Hypothalamus (tissue), 51 donors: ENCODE results near the gene CIT.
"Not testable (repeated sequence)": the region's sequence is repeated elsewhere in the genome, so short reads cannot be mapped to it uniquely, and the experiment has no call there.

Experiments
- DNase-seq, 51 donors: peaks; one replicate each; lab custom pipeline; 2025; lab: John Stamatoyannopoulos, UW

Gene CIT, protein sequence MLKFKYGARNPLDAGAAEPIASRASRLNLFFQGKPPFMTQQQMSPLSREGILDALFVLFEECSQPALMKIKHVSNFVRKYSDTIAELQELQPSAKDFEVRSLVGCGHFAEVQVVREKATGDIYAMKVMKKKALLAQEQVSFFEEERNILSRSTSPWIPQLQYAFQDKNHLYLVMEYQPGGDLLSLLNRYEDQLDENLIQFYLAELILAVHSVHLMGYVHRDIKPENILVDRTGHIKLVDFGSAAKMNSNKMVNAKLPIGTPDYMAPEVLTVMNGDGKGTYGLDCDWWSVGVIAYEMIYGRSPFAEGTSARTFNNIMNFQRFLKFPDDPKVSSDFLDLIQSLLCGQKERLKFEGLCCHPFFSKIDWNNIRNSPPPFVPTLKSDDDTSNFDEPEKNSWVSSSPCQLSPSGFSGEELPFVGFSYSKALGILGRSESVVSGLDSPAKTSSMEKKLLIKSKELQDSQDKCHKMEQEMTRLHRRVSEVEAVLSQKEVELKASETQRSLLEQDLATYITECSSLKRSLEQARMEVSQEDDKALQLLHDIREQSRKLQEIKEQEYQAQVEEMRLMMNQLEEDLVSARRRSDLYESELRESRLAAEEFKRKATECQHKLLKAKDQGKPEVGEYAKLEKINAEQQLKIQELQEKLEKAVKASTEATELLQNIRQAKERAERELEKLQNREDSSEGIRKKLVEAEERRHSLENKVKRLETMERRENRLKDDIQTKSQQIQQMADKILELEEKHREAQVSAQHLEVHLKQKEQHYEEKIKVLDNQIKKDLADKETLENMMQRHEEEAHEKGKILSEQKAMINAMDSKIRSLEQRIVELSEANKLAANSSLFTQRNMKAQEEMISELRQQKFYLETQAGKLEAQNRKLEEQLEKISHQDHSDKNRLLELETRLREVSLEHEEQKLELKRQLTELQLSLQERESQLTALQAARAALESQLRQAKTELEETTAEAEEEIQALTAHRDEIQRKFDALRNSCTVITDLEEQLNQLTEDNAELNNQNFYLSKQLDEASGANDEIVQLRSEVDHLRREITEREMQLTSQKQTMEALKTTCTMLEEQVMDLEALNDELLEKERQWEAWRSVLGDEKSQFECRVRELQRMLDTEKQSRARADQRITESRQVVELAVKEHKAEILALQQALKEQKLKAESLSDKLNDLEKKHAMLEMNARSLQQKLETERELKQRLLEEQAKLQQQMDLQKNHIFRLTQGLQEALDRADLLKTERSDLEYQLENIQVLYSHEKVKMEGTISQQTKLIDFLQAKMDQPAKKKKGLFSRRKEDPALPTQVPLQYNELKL (N-terminal part only)

DNA sequence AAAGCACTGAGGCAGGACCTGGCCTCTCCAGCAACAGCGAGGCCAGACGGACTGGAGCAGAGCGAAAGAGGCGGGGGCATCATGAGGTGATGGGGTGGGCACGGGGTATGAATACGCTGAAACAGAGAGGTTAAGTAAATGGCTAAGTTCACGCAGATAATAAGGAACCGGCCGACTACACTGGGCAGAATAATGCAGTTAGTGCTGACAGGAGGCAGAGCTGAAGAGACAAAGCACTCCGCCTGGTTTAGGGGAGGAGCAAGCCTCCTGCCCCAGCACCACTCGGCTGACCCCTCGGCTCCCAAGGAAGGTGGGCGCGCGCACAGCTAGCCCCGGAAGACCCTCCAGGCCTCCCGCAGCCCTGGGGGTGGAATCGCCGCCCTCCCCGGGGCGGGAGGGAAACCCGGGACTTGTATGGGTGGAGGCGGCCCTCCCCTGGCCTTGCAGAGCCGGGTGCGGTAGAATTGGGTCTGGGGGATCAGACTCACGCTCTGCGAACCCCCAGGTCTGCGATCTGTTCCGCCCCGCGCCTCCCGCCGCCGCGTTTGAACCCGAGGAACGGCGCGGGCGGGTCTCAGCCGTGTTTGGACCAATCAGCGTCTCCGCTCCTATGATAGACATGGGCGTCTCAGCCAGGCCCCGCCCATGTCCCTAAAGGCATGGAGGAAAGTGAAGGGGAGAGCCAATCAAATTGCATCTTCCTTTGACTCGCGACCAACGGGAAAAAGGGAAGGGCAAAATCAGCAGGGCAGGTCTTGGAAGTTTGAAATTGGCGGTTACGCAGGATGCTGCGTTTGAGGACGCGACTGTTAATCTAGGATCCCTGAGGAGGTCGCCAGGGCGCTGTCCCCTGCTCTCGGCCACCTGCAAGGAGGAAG is at the start of gene CIT:
CIT (minus strand) TSS at position 560 of the 878 bp plus-strand sequence. CDS start 1,152 bp downstream, outside the sequence.
- peak in 50 of 51 donors; percentile 2 to 86 (median 71) for DNase-seq

DNA sequence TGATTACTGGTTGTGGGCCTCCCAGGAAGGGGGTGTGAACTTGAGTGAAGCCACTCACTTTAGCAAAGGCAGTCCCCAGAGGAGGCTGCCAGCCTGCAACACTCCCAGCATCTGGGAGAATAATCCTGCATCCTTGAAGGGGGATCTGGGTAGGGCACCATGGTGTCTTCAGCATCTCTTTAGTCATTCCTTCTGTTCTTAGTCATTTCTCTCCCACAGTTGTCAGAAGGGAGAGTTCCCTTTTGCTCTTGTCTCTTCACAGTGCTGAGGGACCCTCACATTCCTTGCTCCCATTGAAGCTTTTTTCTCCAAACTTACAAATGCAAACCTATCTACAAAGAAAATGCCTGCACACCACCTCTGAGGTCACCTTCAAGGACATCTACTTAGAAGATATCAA is 48.1 kb upstream of the CIT start:
- no peak for DNase-seq

DNA sequence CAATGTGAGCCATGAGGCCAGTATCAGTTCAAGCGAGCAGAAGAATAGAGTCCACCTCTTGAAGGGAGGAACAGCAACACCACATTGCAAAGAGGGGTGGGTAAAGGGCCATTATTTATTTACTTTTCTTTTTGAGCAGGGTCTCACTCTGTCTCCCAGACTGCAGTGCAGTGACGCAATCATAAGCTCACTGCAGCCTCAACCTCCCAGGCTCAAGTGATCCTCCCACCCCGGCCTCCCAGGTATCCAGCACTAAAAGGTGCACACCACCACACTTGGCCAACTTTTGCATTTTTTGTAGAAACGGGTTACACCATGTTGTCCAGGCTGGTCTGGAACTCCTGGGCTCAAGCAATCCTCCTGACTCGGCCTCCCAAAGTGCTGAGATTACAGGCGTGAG is 42.9 kb upstream of the CIT start:
- no peak for DNase-seq

DNA sequence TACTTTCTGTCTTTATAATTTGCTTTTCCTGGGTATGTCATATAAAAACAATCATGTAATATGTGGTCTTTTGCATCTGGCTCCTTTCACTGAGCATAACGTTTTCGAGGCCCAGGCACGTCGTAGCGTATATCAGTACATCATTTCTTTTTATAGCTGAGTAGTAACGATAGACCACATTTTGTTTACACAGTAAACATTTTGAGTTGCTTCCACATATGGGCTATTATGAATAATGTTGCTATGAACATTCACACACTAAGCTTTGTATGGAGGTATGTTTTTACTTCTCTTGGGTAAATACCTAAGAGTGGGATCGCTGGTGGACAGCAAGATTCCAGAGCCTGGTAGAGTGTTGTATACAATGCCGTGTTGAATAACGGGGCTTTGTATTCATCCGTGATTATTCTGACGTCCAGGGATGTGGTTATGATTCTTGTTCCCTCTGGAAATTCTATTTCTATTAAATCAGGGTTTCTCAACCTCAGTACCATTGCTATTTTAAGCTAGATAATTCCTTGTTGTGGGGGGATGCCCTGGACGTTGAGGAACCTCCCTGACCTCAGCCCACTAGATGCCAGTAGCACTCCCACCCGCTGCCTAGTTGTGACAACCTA is 38.9 kb upstream of the CIT start:
- no peak for DNase-seq

DNA sequence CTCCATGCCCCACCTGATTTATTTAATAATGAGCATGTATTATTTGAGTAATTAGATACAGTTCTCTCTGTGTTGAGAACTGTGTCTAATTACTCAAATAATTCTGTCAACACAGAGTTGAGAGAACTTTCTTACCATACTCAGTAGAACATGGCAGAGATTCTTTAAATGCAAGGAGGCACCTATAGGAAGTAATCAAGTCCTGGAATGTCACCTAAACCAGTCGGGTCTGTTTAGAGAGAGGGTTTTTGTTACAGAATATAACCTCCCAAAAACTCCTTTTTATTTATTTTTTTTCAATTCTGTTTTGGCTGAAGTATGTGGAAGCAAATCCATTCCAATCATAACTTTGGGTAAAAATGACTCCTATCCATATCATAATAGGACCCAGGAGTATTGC is 37.5 kb upstream of the CIT start:
- no peak for DNase-seq

DNA sequence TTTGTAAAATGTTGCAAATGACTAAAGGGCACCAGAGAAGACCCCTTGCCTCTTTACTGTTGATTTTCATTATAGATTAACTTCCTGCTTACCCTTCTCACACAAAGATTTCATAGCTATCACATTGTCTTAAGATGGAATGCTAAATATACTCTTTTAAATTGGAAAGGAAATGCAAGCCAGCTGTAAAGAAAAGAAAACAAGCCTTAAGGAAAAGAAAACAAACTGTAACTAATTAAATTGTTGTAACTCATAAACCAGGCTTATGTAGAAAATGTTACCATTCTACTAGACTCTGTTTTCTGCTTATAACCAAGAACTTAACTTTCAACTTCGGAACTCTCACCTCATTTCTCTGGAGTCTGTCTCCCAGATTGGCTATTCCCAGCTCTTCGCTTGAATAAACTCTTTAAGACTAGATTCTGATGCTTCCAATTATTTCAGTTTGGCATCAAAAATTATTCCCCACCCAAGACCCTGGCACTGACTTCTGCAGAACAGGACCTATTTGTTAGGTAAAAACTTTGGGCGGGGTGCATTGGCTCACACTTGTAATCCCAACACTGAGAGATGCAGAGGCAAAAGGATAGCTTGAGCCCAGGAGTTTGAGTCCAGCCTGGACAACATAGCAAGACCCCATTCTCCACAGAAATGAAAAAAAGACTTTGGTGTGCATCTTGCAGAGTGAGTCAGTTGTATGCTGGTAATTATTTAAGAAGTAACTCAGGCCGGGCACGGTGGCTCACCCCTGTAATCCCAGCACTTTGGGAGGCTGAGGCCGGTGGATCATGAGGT is 36.6 kb upstream of the CIT start:
- DNase-seq, result no peak

DNA sequence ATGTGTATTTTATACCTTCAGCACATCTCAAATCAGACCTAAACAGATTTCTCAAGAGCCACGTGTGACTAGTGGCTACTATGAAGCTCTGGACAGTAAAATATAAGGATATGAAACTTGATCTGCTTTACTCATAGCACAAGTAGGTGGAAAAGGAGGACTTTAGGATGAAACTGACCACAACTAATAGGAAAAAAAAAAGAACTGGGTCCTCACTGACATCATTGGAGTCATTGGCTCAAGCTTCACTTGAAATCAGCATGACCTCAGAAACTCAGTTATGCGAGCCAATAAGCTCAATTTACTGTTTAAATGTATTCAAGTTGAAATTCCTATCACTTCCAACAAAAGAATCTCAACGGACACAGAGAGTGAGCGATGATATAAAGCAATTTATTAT is 34.1 kb upstream of the CIT start:
- no peak for DNase-seq

DNA sequence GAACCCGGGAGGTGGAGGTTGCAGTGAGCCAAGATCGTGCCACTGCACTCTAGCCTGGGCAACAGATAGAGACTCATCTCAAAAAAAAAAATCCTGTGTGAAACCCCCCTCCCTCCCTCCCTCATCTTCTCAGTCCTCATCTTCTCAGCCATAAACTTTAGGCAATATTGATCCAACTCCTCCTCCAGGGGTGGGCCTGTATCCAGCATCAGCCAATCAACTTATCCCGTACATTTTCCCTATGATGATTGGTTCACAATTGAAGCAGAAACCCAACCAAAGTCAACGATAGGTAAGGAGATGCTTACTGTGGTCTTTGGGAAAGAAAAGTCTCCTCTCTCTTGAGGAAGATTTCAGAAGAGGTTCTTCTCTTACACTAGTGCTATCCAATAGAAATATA is 33.5 kb upstream of the CIT start:
- no peak for DNase-seq

DNA sequence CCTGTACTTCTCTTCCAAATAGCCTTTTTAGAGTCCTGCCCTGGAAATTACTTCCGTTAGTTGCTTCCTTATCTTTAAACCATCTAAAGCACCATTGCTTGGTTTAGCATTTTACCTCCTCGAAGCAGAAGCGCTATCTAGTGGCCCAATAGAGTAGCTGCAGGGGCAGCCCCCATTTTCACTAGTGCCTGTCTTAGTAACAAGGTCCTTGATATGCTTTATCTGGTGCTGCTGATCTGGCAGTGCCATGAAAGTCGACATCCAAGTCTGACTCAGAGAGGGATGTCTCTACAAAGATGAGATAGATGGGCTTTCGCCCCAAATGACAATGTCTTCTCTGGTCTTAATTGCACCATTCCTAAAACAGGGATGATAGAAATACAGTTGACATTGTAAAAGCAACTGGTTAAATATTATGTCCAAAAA is 25.0 kb upstream of the CIT start:
- DNase-seq, result peak in 40 of 51 donors; percentile 0 to 56 (median 9)

DNA sequence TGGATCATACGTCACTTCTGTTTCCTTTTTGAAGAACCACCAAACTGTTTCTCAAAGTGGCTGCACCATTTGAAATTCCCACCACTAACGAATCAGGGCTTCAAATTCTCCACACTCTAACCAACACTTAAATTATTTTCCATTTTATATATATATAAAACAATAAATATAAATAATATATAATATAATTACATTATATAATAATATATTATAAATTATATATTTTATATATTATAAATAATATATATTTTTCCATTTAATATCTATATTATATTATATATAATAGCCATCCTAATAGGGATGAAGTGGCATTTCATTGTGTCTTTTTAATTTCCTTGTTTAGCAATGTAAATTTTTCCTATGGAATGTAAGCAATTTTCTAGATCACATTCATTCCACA is 24.6 kb upstream of the CIT start:
- DNase-seq, result no peak

DNA sequence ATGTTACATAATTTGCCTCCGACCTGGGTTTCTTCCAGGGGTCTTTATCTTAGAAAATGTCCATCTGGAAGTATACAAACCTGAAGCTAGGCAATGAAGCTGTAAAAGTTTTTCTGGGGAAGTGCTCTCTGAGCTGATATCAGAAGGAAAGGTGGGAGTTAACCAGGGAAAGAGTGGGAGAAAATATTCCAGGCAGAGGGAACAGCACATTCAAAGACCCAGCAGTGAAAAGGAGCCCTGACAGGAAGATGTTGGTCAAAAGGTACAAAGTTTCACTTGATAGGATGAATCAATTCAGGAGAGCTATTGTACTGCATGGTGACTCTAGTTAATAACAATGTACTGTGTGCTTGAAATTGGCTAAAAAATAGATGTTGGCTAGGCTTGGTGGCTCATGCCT is 17.8 kb upstream of the CIT start:
- peak in 1 of 51 donors; percentile 1 for DNase-seq

DNA sequence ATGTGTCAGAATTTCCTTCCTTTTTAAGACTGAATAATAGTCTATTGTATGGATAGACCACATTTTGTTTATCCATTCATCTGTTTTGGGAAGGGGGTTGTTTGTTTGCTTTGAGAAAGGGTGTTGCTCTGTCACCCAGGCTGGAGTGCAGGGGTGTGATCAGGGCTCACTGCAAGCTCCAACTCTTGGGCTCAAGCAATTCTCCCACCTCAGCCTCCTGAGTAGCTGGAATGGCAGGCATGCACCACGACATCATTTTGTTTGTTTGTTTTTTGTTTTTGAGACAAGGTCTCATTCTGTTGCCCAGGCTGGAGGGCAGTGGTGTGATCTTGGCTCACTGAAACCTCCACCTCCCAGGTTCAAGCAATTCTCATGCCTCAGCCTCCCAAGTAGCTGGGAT is 15.5 kb upstream of the CIT start:
- not testable (repeated sequence) for DNase-seq

DNA sequence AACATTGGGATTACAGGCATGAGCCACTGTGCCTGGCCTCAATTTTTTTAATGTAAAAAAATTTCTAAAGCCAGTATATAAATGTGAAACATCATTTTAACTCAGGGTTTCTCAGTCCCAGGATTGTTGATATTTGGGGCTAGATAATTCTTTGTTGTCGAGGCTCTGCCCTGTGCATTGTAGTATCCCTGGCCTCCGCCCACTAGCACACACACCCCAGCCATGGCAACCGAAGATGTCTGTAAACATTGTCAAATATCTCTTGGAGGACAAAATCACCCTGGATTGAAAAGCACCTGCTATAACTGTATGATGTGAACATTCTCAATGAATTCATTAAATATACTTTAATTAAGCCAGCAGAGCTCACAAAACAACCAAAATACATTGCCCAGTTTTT is 8.4 kb upstream of the CIT start:
- DNase-seq, result no peak

DNA sequence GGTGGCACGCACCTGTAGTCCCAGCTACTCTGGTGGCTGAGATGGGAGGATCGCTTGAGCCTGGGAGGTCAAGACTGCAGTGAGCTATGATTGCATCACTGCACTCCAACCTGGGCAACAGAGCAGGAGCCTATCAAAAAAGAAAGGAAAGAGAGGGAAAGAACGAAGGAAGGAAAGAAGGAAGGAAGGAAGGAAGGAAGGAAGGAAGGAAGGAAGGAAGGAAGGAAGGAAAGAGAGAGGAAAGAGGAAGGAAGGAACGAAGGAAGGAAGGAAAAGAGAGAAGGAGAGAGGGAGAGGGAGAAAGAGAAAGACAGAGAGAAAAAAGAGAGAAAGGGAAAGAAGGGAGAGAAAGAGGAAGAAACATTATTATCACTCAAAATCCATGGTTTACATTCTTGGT is 6.7 kb upstream of the CIT start:
- DNase-seq, result not testable (repeated sequence)

DNA sequence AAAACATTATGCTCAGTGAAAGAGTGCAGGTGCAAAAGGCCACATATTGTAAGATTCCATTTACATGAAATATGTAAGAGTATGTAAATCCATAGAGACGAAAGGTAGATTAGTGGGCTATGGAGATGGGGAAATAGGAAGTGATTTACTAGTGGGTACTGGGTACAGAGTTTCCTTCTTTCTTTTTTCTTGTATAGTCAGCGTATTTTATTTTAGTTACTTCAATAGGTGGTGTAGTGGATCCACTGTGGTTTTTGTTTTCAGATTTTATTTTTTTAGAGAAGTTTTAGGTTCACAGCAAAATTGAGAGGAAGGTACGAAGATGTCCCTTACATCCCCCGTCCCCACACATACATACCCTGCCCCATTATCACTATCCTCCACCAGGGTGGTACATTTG is 6.1 kb upstream of the CIT start:
- no peak for DNase-seq

DNA sequence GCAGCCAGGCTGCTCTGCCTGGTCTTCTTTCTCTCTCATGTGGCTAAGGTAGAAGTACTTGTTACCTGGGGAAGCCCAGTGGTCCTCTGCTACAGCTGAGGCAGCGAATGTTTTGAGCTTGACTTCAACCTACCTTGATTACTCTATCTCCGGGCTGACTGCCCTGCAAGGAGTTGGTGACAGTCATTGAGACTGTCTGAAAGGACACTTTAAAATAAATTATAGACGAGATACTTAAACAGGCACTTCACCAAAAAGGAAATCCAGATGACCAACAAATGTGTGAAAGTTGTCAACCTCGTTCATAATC is 474 bp upstream of the CIT start:
- DNase-seq, result peak in 1 of 51 donors; percentile 9

DNA sequence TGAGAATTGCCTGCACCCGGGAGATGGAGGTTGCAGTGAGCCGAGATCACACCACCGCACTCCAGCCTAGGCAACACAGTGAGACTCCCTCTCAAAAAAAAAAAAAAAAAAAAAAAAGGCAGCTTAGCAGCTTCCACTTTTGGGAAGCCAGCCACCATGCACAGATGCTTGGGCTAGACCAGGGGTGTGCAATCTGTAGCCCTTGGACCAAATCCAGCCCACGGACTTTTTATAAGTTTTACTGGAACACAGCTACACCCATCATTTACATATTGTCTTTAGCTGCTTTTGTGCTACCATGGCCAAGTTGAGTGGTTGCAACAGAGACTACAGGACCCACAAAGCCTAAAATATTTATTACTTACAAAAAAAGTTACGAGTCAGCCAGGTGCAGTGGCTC is 6.7 kb downstream of the CIT start:
- no peak for DNase-seq

DNA sequence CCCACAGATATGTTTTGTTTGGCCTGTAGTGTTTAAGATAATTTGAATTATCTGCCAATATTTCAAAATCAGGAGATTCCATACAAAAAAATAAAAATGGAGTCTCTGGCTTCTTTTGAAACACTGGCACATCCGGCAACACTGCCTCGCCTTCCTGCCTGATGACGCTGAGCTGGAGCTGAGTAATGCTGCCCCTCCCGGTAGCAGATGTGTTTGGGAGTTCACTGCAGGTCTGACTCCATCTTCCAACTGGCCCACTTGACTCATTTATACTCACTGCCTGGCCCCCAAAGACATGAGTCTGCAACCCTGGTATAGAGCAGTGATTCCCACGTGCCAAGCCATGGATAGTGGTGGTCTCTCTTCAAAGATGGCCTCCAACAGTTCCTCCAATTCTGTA is 7.4 kb downstream of the CIT start:
- DNase-seq, result peak in 1 of 51 donors; percentile 38

DNA sequence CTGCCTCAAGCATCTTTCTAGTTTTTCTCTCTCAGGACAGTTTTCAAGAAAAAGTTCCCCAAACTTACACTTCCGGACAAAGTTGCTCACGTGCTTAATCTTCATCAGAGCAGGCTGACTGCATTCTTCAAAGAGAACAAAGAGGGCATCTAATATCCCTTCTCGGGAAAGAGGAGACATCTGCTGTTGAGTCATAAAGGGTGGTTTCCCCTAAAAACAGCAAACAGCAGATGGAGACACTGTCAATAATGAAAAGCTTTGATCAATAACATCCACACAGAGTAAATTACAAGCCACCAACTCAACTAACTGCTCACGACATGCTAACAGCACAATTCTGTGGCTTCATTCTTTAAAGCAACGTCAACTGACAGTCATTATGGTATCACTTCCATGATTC is 8.1 kb downstream of the CIT start:
- DNase-seq, result peak in 1 of 51 donors; percentile 22
